ENCODE data around the gene FASN. TPM values are rescaled to one million over a fixed set of nuclear protein-coding genes. Genes with fewer than 3 reads are reported as not detected.
"Not testable (repeated sequence)": the region's sequence is repeated elsewhere in the genome, so short reads cannot be mapped to it uniquely, and the experiment has no call there.

Gene FASN
- total RNA-seq (2012; rRNA removed), result 107 and 309 TPM in 2 replicates

DNA sequence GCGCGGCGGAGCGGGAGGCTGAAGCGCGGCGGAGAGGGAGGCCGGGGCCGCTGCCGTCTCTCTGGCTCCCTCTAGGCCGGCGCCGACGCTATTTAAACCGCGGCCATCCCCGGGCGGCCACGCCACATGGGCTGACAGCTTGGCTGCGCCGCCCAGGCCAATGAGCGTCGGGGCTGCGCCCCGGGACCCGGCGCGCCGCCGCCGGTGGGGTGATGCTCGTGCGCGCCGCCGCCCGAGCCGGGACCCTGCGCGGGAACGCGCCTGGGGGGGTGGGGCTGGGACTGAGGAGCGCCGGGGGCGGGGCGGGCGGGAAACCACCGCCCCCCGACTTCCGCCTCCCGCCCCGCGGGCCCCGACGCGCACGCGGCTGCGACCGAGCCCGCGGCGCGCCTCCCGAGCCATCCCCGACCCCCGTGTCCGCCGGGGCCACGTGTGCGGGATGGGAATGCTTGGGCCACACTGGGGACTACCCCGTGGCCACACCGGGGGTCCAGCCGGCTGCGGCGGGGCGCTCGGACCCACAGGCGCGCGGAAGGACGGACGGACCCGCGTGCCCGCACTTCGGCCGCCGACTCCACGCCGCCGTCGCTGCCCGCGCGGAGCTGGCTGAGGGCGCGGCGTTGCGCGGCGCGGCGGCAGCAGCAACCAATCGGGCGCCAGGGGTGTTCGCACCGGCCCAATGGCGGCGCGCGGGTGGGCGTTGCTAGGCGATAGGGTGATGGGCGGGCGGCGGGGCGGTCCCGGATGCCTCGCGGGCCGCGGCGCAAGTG lies at the start of gene FASN:
Gene FASN (minus strand): TSS at position 68 of the 770 bp plus-strand sequence. CDS start 1,791 bp downstream, outside the sequence.
- Histone ChIP-seq H3K9ac (ENCODE audit: low read depth, low read length) (peak within 1 kb of the TSS; percentile 97), H3K4me2 (ENCODE audit: low read length) (peak within 1 kb of the TSS; percentile 99), H3K4me3 (ENCODE audit: low read length) (peak within 1 kb of the TSS; percentile 85), H3K36me3 (ENCODE audit: insufficient read depth, low read length) (peaks cover 18% of the 10 kb centered on the region), H3K9me3 (replicated peaks; ENCODE audit: low read length) (no peaks in the 10 kb centered on the region), H3K27me3 (ENCODE audit: control insufficient read depth, insufficient read depth, low read length) (no peaks in the 10 kb centered on the region), H3K4me1 (ENCODE audit: control insufficient read depth, insufficient read depth, low read length) (peaks cover 26% of the 10 kb centered on the region)

DNA sequence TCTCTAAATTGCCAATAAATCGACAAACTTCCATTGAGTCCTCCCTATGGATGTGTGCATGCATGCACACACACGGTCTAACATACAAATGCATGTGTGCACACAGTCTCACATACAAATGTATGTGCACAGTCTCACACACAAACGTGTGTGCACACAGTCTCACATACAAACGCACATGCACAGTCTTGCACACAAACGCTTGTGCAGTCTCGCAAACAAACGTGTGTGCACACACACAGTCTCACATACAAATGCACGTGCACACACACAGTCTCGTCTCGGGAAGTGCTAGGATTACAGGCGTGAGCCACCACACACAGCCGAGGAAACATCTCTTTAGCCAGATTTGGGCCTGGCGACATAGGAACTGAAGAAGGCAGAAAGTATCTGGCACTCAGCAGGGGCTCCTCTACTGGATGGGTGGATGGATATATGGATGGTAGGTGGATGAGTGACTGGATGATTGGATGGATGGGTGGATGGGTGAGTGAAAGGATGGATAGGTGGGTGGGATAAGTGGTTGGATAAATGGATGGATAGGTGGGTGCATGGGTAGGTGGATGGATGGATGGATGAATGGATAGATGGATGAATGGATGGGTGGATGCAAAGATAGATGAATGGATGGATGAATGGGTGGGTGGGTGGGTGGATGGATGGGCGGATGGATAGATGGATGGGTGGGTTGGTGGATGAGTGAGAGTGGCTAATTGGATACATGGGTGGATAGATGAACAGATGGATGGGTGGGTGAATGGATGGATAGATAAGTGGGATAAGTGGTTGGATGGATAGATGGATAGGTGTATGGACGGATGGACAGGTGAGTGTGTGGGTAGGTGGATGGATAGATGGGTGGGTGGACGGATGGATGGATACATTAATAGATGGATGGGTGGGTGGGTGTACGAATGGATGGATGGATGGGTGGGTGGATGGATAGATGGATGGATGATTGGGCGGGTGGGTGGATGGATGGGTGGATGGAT lies 48.9 kb upstream of the FASN start:
- Histone ChIP-seq H3K36me3 (ENCODE audit: insufficient read depth, low read length) (no peaks in the 10 kb centered on the region), H3K4me2 (ENCODE audit: low read length) (no peak overlapping the region), H3K27me3 (ENCODE audit: control insufficient read depth, insufficient read depth, low read length) (no peaks in the 10 kb centered on the region), H3K9me3 (replicated peaks; ENCODE audit: low read length) (no peaks in the 10 kb centered on the region), H3K9ac (ENCODE audit: low read depth, low read length) (no peak overlapping the region), H3K4me3 (ENCODE audit: low read length) (no peak overlapping the region), H3K4me1 (ENCODE audit: control insufficient read depth, insufficient read depth, low read length) (no peaks in the 10 kb centered on the region)

GRCh38 chr17:82145550-82146155 lies 47.6 kb upstream of the FASN start:
- H3K9ac ChIP-seq (ENCODE audit: low read depth, low read length), result no peak overlapping the region
- H3K4me2 ChIP-seq (ENCODE audit: low read length), result no peak overlapping the region
- no peak overlapping the region for H3K4me3 ChIP-seq (ENCODE audit: low read length)
- H3K36me3 ChIP-seq (ENCODE audit: insufficient read depth, low read length), result no peaks in the 10 kb centered on the region
- no peaks in the 10 kb centered on the region for H3K27me3 ChIP-seq (ENCODE audit: control insufficient read depth, insufficient read depth, low read length)
- H3K9me3 ChIP-seq (replicated peaks; ENCODE audit: low read length), result no peaks in the 10 kb centered on the region
- H3K4me1 ChIP-seq (ENCODE audit: control insufficient read depth, insufficient read depth, low read length), result no peaks in the 10 kb centered on the region

- no peaks in the 10 kb centered on the region for H3K9me3 ChIP-seq (replicated peaks; ENCODE audit: low read length)
- H3K9ac ChIP-seq (ENCODE audit: low read depth, low read length), result no peak overlapping the region
- H3K4me3 ChIP-seq (ENCODE audit: low read length), result no peak overlapping the region
- no peak overlapping the region for H3K4me2 ChIP-seq (ENCODE audit: low read length)
- H3K36me3 ChIP-seq (ENCODE audit: insufficient read depth, low read length), result no peaks in the 10 kb centered on the region
- H3K4me1 ChIP-seq (ENCODE audit: control insufficient read depth, insufficient read depth, low read length), result no peaks in the 10 kb centered on the region
- no peaks in the 10 kb centered on the region for H3K27me3 ChIP-seq (ENCODE audit: control insufficient read depth, insufficient read depth, low read length)
Observed at GRCh38 chr17:82143333-82143732, 45.3 kb upstream of the FASN start.

GRCh38 chr17:82139961-82140360 lies 41.9 kb upstream of the FASN start:
- not testable (repeated sequence) for H3K36me3 ChIP-seq (ENCODE audit: insufficient read depth, low read length)

GRCh38 chr17:82138511-82138992 lies 40.5 kb upstream of the FASN start:
- Histone ChIP-seq H3K9me3 (replicated peaks; ENCODE audit: low read length) (no peaks in the 10 kb centered on the region), H3K36me3 (ENCODE audit: insufficient read depth, low read length) (no peaks in the 10 kb centered on the region), H3K4me2 (ENCODE audit: low read length) (no peak overlapping the region), H3K4me1 (ENCODE audit: control insufficient read depth, insufficient read depth, low read length) (peaks cover 6% of the 10 kb centered on the region), H3K4me3 (ENCODE audit: low read length) (no peak overlapping the region), H3K9ac (ENCODE audit: low read depth, low read length) (no peak overlapping the region), H3K27me3 (ENCODE audit: control insufficient read depth, insufficient read depth, low read length) (no peaks in the 10 kb centered on the region)

More at GRCh38 chr17:82139961-82140360, 41.9 kb upstream of the FASN start:
- not testable (repeated sequence) for H3K27me3 ChIP-seq (ENCODE audit: control insufficient read depth, insufficient read depth, low read length); H3K9me3 ChIP-seq (replicated peaks; ENCODE audit: low read length); H3K9ac ChIP-seq (ENCODE audit: low read depth, low read length); H3K4me2 ChIP-seq (ENCODE audit: low read length); H3K4me1 ChIP-seq (ENCODE audit: control insufficient read depth, insufficient read depth, low read length); H3K4me3 ChIP-seq (ENCODE audit: low read length)

- no peak overlapping the region for H3K9ac ChIP-seq (ENCODE audit: low read depth, low read length)
- H3K4me3 ChIP-seq (ENCODE audit: low read length), result no peak overlapping the region
- peaks cover 9% of the 10 kb centered on the region for H3K4me1 ChIP-seq (ENCODE audit: control insufficient read depth, insufficient read depth, low read length)
- no peaks in the 10 kb centered on the region for H3K9me3 ChIP-seq (replicated peaks; ENCODE audit: low read length)
- no peaks in the 10 kb centered on the region for H3K36me3 ChIP-seq (ENCODE audit: insufficient read depth, low read length)
- H3K4me2 ChIP-seq (ENCODE audit: low read length), result peak overlapping the region; percentile 44
- H3K27me3 ChIP-seq (ENCODE audit: control insufficient read depth, insufficient read depth, low read length), result no peaks in the 10 kb centered on the region
Observed at GRCh38 chr17:82134101-82134500, 36.1 kb upstream of the FASN start.

DNA sequence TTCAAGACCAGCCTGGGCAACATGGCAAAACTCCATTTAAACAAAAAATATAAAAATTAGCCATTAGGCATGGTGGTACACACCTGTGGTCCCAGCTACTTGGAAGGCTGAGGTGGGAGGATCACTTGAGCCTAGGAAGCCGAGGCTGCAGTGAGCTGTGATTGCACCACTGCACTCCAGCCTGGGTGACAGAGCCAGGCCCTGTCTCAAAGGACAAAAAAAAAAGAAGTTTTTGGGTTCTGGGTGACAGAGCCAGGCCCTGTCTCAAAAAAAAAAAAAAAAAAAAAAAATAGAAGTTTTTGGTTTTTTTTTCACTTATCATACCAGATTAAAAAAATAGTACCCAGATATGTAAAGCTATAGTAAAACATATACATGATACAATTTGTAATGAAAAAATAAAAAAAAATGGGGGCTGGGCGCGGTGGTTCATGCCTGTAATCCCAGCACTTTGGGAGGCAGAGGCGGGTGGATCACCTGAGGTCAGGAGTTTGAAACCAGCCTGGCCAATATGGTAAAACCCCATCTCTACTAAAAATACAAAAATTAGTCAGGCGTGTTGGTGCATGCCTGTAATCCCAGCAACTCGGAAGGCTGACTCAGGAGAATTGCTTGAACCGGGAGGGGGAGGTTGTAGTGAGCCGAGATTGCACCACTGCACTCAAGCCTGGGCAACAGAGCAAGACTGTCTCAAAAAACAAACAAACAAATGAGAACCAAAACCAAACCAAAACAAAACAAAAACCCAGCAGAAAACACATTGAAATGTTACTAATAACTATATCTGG lies 35.3 kb upstream of the FASN start:
- H3K36me3 ChIP-seq (ENCODE audit: insufficient read depth, low read length); H3K9ac ChIP-seq (ENCODE audit: low read depth, low read length); H3K4me3 ChIP-seq (ENCODE audit: low read length); H3K4me1 ChIP-seq (ENCODE audit: control insufficient read depth, insufficient read depth, low read length); H3K9me3 ChIP-seq (replicated peaks; ENCODE audit: low read length); H3K27me3 ChIP-seq (ENCODE audit: control insufficient read depth, insufficient read depth, low read length); H3K4me2 ChIP-seq (ENCODE audit: low read length): not testable (repeated sequence)

- H3K4me3 ChIP-seq (ENCODE audit: low read length), result no peak overlapping the region
- peaks cover 7% of the 10 kb centered on the region for H3K36me3 ChIP-seq (ENCODE audit: insufficient read depth, low read length)
- no peak overlapping the region for H3K9ac ChIP-seq (ENCODE audit: low read depth, low read length)
- no peaks in the 10 kb centered on the region for H3K27me3 ChIP-seq (ENCODE audit: control insufficient read depth, insufficient read depth, low read length)
- H3K9me3 ChIP-seq (replicated peaks; ENCODE audit: low read length), result no peaks in the 10 kb centered on the region
- no peak overlapping the region for H3K4me2 ChIP-seq (ENCODE audit: low read length)
- H3K4me1 ChIP-seq (ENCODE audit: control insufficient read depth, insufficient read depth, low read length), result peaks cover 8% of the 10 kb centered on the region
Observed at GRCh38 chr17:82129095-82129494, 31.1 kb upstream of the FASN start.

GRCh38 chr17:82128287-82128686 lies 30.3 kb upstream of the FASN start:
- Histone ChIP-seq H3K9ac (ENCODE audit: low read depth, low read length) (no peak overlapping the region), H3K4me2 (ENCODE audit: low read length) (no peak overlapping the region), H3K4me1 (ENCODE audit: control insufficient read depth, insufficient read depth, low read length) (no peaks in the 10 kb centered on the region), H3K9me3 (replicated peaks; ENCODE audit: low read length) (no peaks in the 10 kb centered on the region), H3K27me3 (ENCODE audit: control insufficient read depth, insufficient read depth, low read length) (no peaks in the 10 kb centered on the region), H3K36me3 (ENCODE audit: insufficient read depth, low read length) (peaks cover 7% of the 10 kb centered on the region), H3K4me3 (ENCODE audit: low read length) (no peak overlapping the region)

Measured in skeletal muscle satellite cell (primary cell).